Measurements from ENCODE around the gene PLEK2.
"Not testable (repeated sequence)": the region's sequence is repeated elsewhere in the genome, so short reads cannot be mapped to it uniquely, and the experiment has no call there.

Gene PLEK2, protein sequence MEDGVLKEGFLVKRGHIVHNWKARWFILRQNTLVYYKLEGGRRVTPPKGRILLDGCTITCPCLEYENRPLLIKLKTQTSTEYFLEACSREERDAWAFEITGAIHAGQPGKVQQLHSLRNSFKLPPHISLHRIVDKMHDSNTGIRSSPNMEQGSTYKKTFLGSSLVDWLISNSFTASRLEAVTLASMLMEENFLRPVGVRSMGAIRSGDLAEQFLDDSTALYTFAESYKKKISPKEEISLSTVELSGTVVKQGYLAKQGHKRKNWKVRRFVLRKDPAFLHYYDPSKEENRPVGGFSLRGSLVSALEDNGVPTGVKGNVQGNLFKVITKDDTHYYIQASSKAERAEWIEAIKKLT

DNA sequence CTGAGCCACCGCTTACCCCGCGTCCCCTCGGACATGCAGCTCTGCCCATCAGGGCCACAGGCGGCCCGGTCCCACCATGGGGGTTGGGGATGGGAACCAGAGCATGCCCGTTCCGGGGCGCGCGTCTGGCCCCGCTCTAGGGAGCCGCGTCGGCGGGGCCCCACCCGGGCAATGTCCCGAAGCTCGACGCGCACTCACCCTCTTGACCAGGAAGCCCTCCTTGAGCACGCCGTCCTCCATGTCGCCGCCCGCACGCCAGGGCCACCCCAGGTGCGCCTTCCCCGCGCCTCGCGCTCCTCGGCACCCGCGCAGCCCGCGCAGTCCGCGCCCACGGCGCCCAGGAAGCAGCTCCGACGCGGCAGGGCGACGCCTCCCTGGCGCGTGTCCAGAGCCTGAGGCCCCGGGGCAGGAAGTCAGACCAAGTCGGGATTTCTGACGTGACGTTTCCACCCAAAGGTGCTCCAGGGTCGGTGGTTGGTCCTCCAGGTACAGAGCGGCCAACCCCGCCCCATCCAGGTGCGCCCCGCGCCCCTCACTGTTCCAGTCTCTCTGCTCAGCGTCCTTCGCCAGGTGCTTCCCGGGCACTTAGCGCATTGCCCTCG, at the start of gene PLEK2:
Gene PLEK2 (minus strand): TSS at position 346 of the 602 bp plus-strand sequence. CDS start 106 bp downstream, at position 240.
- no peak for DNase-seq (ENCODE audit: low spot score)

DNA sequence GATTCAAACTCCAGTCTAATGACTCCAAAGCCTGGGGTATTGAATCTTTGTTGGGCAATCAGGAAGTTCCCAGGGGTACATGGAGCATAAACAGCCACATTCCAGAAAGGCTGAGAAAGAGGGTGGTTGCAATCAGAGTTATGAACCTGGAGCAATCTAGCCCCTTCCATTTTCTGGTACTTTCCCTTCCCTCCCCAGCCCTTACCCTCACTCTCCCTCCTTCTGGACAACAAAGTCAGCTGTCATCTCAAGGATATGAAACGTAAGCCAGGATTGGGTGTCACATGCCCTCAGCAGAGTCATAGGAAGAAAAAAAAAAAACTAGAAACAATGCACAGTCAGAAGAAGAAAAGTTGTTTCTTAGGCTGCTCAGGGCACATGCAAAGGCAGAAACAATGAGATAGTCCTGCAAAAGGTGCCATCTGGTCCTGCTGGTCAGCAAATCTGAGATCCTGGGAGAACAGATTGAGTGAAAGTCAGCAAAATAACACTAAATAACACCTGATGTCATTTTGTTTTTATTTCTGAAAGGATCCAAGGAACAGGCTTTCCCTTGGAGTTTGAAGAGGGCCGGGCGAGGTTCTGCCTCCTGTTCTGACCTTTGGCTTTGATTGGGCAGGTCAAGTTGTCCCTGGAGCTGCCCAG, 49.5 kb upstream of the PLEK2 start:
- DNase-seq (ENCODE audit: low spot score) = no peak

DNA sequence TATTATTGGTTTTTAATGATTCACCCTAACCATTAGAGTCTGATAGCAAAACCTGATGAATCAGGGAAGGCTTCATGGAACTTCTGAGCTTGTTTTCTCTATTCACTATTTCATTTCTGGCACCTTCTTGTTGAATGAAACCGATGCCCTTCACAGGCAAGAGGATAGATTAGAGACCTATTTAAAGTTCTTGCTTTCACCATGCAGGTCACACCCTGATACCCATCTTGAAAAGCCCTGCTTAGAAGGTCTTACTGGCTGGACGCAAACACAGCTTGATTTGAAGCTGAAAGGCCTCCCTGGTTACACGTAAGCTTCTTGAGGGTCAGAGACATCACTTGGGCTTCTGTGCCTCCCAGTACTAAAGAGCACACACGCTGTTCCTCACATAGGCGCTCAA, 47.4 kb upstream of the PLEK2 start:
- no peak for DNase-seq (ENCODE audit: low spot score)

DNA sequence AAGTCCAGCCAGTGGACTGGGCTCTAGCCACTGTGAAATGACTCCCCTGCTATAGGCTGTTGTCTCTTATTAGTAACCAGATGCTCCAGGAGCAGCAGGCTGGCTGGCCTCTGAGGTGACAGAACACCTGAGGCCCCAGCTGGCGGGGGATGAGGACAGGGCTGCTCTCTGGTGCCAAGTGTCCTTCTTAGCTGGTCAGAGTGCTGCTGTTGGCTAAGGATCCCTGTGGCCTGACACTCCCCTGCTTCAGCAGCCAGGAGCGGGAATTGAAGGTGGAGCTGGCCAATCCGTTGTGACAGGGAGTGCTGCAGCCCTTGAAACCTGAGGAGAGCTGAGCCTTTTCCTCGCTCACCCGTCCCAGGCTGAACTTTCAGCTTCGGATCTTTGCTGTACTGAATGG, 45.8 kb upstream of the PLEK2 start:
- DNase-seq (ENCODE audit: low spot score) = no peak

DNA sequence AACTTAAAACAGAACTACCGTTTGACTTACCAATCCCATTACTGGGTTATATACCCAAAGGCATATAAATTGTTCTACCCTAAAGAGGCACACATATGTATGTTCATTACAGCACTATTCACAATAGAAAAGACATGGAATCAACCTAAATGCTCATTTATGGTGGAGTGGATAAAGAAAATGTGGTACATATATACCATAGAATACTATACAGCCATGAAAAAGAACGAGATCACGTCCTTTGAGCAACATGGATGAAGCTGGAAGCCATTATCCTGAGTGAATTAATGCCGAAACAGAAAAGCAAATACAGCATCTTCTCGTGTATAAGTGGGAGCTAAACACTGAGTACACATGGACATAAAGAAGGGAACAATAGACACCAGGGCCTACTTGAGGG, 44.8 kb upstream of the PLEK2 start:
- no peak for DNase-seq (ENCODE audit: low spot score)

DNA sequence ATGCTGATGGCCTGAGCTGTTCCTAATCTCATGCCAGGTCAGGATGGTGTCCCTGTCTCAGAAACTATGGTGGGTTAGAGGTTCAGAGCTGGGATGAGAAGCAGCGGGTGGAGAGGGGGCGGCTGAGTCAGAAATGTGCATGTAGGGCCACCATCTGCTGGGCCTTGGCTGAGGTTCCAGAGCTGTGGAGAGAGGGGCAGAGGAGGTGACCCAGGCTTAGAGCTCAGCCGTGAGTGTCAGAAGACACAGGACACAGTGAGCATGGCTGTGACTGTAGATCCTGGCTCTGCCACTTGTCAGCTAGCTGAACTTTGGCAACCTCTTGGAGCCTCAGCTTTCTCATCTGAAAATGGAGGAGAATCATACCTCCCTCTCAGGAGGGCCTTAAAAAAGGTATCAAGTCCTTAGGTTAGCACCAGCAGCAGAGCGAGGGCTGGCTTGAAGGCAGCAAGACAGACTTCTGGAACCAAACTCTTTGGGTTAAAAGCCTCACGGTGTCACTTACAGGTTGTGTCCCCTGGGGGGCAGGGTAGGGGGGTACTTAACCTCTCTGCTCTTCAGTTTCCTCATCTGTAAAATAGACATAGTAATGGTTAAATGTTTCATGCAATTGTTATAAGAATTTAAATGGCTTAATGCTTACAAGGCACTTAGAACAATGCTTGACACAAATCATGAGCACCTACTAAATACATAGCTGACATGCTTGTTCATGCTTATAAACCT, 41.8 kb upstream of the PLEK2 start:
- no peak for DNase-seq (ENCODE audit: low spot score)

DNA sequence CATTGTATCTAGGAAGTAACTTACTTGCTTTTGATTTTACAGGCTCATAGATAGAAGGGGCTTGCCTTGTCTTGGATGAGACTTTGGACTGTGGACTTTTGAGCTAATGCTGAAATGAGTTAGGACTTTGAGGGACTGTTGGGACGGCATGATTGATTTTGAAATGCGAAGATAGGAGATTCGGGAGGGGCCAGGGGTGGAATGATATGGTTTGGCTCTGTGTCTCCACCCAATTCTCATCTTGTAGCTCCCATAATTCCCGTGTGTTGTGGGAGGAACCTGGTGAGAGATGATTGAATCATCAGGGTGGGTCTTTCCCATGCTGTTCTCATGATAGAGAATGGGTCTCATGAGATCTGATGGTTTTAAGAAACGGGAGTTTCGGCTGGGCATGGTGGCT, 39.7 kb upstream of the PLEK2 start:
- not testable (repeated sequence) for DNase-seq (ENCODE audit: low spot score)

DNA sequence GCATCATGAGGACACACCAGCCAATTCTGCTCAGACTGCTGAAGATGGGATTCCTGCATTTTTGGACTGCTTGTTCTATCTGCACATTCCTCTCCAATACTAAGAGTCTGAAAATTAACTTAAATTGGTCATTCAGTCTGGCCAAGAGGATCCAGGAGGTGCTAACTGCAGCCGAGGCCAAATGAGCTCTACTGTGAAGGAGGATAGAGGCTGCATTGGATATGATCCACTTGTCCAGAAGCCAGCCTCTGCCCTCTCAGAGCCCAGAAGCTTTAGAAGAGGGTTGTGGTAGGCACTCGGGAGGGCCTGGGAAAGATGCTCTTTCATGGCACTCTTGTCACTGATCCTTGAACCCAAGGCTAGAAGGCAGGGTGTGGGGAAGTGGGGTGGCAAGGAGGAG, 37.1 kb upstream of the PLEK2 start:
- DNase-seq (ENCODE audit: low spot score) = no peak

DNA sequence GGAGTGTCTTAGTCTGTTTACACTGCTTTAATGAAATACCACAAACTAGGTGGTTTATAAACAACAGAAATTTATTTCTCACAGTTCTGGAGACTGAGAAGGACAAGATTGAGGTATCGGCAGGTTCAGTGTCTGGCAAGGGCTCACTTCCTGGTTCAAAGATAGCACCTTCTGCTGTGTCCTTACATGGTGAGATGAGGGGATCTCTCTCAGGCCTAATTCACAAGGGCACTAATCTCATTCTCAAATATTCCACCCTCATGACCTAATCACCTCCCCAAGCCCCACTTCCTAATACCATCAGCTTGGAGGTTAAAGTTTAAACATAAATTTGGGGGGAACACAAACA, 35.0 kb upstream of the PLEK2 start:
- DNase-seq (ENCODE audit: low spot score) = no peak

DNA sequence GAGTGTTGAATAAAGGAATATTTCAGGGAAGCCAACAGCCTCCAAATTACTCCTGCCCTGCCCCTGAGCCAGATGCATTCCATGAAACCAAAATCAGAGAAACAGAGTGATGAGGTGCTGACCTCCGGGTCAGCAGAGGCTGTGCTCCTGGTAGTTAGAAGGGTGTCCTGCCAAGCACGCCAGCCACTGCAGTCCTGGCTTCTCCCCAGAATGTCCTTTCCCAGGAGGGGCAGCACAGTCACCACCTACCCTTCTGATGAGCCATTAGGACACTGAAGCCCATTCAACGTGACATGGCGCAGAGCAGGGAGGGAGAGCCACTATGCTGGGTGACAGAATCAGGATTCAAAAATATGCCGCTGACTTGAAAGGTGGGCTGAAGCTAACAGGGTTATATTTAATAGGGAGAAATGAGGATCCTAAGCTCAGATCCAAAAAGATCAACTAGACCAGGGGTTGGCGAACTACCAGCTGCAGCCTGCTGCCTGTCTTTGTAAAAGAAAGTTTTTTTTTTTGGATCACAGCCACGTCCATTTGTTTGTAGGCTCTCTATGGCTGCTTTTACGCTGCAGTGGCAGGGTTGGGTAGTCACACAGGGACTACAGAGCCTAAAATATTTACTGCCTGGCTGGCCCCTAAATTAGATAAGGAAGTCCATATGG, 34.5 kb upstream of the PLEK2 start:
- no peak for DNase-seq (ENCODE audit: low spot score)

DNA sequence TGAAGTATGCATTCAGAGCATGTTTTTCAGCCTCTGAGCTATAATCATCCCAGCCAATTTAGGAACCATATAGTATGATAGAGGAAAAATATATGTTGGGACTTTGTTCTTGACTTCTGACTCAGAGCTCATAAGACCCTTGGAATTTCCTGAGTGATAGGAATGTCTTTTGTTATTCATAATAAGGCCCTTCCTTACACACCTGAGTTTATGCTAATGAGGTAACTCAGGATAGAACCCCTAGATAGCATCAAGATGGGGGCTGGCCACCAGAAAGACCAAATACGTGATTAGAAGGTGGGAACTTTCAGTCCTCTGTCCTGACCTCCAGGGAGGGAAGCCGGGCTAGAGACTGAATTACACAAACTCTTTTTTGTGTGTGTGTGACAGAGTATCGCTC, 32.4 kb upstream of the PLEK2 start:
- no peak for DNase-seq (ENCODE audit: low spot score)

DNA sequence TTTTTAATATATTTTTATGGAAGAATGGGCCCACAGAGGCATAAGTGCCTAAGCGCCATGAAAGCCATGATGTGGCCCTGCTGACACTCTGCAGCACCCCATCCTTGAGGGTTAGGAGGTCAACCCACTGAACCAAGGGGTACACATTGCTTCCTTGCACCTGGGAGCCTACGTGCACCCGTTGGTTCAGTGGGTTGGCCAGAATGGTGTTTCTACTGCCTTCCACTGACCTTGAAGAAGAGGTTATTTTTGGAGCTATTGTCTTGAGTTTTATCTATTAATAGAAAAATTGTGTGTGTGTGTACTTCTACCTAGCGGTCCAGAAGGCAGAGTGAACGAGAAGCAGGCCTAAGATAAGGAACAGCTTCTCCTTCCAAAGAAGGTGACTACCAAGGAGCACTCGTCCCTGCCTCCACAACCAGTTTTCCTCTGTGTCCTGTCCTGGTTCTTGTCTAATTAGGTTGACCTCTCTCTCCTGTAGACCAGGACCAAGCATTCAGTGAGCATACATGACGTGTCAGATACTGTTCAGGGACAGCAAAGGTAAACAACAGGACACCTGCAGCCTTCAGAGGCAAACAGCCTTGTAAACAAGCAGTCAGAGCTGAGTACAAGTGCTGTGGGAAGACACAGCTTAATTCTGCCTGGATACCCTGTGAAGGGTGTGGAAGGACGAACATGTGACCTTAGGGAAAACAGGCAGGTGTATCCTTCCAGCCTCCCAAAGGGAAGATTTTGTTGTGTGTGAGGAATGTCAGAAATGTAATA, 30.4 kb upstream of the PLEK2 start:
- no peak for DNase-seq (ENCODE audit: low spot score)

DNA sequence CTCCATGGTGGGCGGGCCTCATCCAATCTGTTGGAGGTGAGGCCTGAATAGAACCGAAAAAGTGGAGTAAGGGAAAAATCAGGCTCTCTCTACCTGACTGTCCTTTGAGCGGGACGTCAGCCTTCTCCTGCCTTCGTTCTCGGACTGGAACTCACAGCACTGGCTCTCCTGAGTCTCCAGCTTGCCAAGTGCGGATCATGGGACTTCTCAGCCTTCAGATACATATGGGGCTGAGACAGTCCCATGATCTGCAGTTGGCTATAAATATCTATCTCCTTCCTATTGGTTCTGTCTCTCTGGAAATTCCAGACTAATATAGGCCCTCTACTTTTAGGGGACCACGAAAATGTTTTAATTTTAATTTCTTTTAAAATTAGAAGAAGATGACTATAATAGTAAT, 29.7 kb upstream of the PLEK2 start:
- DNase-seq (ENCODE audit: low spot score) = no peak

DNA sequence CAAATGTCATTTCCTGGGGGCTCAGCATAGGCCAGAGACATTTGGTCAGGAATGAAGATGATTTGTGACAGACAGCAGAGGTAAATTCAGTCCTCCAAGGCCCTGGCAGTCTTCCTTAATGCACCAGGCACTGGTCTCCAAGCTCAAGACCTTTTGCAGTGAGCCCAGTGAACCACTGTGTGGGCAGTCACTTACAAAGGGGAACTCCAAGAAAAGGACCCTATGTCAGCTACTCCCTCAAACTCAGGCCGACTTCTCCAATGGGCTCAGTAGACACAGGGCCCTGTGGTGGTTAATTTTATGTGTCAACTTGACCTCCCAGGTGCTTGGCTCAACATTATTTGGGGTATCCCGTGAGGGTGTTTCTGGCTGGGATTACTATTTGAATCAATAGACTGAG, 29.3 kb upstream of the PLEK2 start:
- DNase-seq (ENCODE audit: low spot score) = no peak

DNA sequence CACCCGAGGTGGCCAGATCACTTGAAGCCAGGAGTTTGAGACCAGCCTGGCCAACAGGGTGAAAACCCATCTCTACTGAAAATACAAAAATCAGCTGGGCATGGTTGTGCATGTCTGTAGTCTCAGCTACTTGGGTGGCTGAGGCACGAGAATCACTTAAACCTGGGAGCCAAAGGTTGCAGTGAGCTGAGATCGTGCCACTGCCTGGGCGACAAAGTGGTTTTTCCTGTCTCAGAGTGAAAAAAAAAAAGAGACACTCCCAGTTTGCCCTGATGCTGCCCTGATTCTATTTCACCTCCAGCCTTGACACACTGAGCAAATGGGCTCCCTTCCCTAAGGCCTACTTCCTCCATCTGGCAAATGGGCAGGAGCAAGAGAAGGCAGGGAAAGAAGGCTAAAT, 28.5 kb upstream of the PLEK2 start:
- no peak for DNase-seq (ENCODE audit: low spot score)

DNA sequence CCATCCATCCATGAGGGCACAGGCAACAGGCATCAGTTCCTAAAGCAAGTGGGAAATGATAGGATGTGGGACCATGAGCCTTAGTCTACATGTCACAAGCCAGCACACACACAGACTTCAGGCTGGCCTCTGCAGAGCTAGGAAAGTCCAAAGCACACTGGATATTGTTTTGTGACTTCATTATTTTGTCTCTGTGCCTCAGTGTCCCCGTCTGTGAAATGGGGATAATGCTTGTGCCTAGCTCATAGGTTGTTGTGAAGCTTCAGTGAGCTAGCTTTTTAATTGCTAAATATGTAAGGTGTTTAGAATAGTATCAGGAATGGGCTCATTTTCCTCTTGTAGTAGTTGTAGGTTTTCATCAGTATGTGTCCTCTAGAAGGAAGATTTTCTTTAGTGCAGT, 27.0 kb upstream of the PLEK2 start:
- DNase-seq (ENCODE audit: low spot score) = no peak

DNA sequence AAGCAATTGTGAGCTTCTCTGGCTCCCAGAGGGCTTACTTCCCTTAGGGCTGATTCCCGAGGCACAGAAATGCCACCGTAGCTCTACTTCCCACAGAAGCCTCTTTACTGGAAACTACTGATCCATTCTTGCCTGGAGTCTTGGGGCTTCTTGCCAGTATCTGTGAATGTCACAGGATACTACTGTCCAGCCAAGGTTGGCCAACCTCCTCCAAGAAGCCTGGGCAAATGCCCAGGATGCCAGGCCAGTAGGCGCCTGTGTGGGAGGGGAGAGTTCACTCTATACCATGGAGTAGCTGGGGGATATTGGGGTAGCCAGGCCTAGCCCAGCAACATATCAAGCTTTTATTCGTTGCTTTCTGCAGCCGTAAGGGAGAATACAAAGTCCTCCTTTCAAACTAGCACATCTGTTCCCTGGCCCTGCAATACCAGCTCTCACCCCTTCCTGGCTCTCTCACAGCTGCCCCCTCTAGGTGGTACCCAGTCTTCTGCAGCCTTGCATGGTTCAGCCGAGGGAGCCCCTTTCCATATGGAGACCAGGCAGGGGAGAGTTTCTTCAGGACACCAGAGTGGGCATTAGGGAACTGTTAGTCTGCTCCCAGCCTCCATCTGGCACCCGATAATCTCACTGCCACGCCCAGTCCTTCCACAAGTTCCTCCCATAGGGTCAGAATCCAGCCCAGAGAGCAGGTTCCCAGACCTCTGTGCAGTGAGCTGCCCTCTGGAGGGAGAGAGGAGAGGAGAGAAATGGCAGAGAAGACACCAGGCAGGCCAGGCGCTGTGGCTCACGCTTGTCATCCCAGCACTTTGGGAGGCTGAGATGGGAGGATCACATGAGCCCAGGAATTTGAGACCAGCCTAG, 24.3 kb upstream of the PLEK2 start:
- no peak for DNase-seq (ENCODE audit: low spot score)

DNA sequence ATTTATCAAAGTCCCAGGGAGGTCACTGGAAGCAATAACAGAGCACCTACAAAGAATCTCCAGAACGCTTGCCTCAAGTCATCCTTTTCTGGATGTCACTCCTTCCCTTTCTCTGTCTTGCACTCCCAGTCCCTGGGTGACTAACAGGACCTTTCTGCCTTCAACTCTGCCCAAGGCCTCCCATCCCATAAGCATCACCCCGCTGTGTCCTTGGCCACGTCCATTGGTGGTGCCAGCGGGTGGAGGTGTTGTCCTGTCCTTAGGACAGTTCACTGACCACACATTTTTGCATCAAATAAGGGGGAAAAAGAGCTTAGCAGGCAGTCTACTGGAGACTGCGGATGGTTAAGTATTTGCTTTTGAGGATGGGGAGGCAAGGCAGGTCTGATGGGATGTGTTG, 23.6 kb upstream of the PLEK2 start:
- DNase-seq (ENCODE audit: low spot score) = no peak

DNA sequence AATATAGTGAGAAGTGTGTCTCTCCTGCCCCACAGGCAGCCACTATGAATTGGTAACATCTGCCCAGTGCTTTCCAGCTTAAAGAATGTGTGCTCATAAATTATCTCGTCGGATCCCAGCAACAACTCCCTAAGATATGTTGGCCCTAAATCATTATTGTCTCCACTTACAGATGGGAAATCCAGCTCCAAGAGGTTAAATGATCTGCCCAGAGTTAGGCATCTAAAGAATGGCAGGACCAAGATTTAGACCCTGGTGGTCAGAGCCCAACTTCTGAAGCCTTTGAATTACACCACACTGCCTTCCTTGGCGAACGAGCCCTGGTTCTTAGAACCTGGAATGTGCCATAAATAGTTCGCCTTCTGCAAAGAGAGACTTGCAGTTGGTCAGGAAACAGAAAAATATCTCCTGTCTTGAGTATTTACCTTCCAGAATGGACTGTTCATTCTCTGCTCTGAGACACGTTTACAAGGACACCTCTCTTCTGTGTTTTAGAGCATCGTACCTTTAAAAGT, 20.1 kb upstream of the PLEK2 start:
- no peak for DNase-seq (ENCODE audit: low spot score)

DNA sequence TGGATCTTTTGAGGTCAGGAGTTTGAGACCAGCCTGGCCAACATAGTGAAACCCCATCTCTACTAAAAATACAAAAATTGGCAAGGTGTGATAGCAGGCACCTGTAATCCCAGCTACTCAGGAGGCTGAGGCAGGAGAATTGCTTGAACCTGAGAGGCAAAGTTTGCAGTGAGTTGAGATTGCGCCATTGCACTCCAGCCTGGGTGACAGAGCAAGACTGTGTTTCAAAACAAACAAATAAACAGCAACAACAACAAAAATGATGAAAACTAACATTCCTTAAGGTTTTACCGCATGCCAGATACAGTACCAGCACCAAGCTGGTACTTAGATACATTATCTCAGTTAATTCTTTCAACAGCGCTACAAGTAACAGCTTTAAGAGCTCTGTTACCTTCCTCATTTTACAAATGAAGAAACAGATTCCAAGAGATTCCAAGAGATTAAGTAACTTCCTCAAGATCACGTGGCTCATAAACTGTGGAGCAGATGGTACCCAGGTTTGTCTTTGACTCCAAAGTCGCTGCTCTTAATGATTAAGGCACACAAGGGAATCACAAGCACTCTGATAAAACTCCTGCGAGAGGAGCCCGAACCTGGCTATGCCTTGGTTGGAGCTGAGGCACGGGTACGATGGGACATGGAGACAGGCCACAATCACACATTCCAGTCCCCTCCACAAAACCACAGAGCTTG, 17.7 kb upstream of the PLEK2 start:
- no peak for DNase-seq (ENCODE audit: low spot score)
